GM04504 (cell line): ENCODE results near the gene RSRC1.

ENCODE experiments used
- DNase-seq: peaks from one replicate; pipeline ENCODE4 v3.0.0-alpha.2; 2012; ENCODE audit warnings: low read depth

Gene RSRC1

GRCh38 chr3:158404131-158404718, 294.3 kb downstream of the RSRC1 start:
- no peak for DNase-seq

GRCh38 chr3:158405507-158405906, 295.6 kb downstream of the RSRC1 start:
- DNase-seq: no peak

GRCh38 chr3:158407844-158408517, 298.1 kb downstream of the RSRC1 start:
- DNase-seq: no peak

- DNase-seq: peak; percentile 16
Measured at GRCh38 chr3:158408518-158408897, 298.6 kb downstream of the RSRC1 start.

GRCh38 chr3:158418035-158418434, 308.1 kb downstream of the RSRC1 start:
- DNase-seq: no peak

- DNase-seq: no peak
Measured at GRCh38 chr3:158419820-158420653, 310.1 kb downstream of the RSRC1 start.

- DNase-seq: peak; percentile 3
Measured at GRCh38 chr3:158420654-158421396, 310.9 kb downstream of the RSRC1 start.

GRCh38 chr3:158430448-158430847, 320.6 kb downstream of the RSRC1 start:
- no peak for DNase-seq

- no peak for DNase-seq
Measured at GRCh38 chr3:158430968-158431367, 321.1 kb downstream of the RSRC1 start.

GRCh38 chr3:158431829-158432228, 321.9 kb downstream of the RSRC1 start:
- no peak for DNase-seq

GRCh38 chr3:158434412-158435038, 324.6 kb downstream of the RSRC1 start:
- DNase-seq: peak; percentile 50

- no peak for DNase-seq
Measured at GRCh38 chr3:158443632-158444031, 333.7 kb downstream of the RSRC1 start.

GRCh38 chr3:158447408-158447807, 337.5 kb downstream of the RSRC1 start:
- DNase-seq: no peak

- no peak for DNase-seq
Measured at GRCh38 chr3:158451405-158452055, 341.6 kb downstream of the RSRC1 start.

- DNase-seq: no peak
Measured at GRCh38 chr3:158452334-158452733, 342.4 kb downstream of the RSRC1 start.

GRCh38 chr3:158453004-158453403, 343.1 kb downstream of the RSRC1 start:
- no peak for DNase-seq

- no peak for DNase-seq
Measured at GRCh38 chr3:158453865-158454264, 344.0 kb downstream of the RSRC1 start.

- DNase-seq: no peak
Measured at GRCh38 chr3:158455406-158455805, 345.5 kb downstream of the RSRC1 start.

GRCh38 chr3:158456114-158456513, 346.2 kb downstream of the RSRC1 start:
- DNase-seq: no peak

GRCh38 chr3:158458464-158458863, 348.6 kb downstream of the RSRC1 start:
- DNase-seq: no peak

GRCh38 chr3:158460926-158461325, 351.0 kb downstream of the RSRC1 start:
- no peak for DNase-seq
